ENCODE data around the gene GAMT.

The GAMT gene

GRCh38 chr19:1406774-1407527 is 5.6 kb upstream of the GAMT start:
- DNase-seq (ENCODE audit: extremely low spot score, insufficient read length, low read depth) (peak; percentile 94), FAIRE-seq (peak; percentile 95)

GRCh38 chr19:1402411-1403070 is 1.2 kb upstream of the GAMT start:
- no peak for FAIRE-seq
- no peak for DNase-seq (ENCODE audit: extremely low spot score, insufficient read length, low read depth)

- FAIRE-seq (no peak), DNase-seq (ENCODE audit: extremely low spot score, insufficient read length, low read depth) (no peak)
These were observed 511 bp upstream of the GAMT start for GRCh38 chr19:1401889-1402217.

- FAIRE-seq, result no peak
- DNase-seq (ENCODE audit: extremely low spot score, insufficient read length, low read depth), result no peak
These were observed 833 bp downstream of the GAMT start for GRCh38 chr19:1400281-1401137.

- no peak for FAIRE-seq
- no peak for DNase-seq (ENCODE audit: extremely low spot score, insufficient read length, low read depth)
These were observed 1.6 kb downstream of the GAMT start for GRCh38 chr19:1399745-1400144.

- FAIRE-seq (no peak), DNase-seq (ENCODE audit: extremely low spot score, insufficient read length, low read depth) (no peak)
These were observed 2.3 kb downstream of the GAMT start for GRCh38 chr19:1399079-1399478.

GRCh38 chr19:1397838-1398237 is 3.5 kb downstream of the GAMT start:
- no peak for DNase-seq (ENCODE audit: extremely low spot score, insufficient read length, low read depth)
- FAIRE-seq, result no peak

GRCh38 chr19:1396768-1397679 is 4.3 kb downstream of the GAMT start:
- FAIRE-seq, result no peak
- DNase-seq (ENCODE audit: extremely low spot score, insufficient read length, low read depth), result no peak

- DNase-seq (ENCODE audit: extremely low spot score, insufficient read length, low read depth) (no peak), FAIRE-seq (no peak)
These were observed 5.1 kb downstream of the GAMT start for GRCh38 chr19:1396019-1396767.

GRCh38 chr19:1395194-1396018 is 5.9 kb downstream of the GAMT start:
- no peak for FAIRE-seq

GRCh38 chr19:1394252-1395193 is 6.8 kb downstream of the GAMT start:
- DNase-seq (ENCODE audit: extremely low spot score, insufficient read length, low read depth), result no peak
- no peak for FAIRE-seq

More at GRCh38 chr19:1395194-1396018, 5.9 kb downstream of the GAMT start:
- no peak for DNase-seq (ENCODE audit: extremely low spot score, insufficient read length, low read depth)

- FAIRE-seq (no peak), DNase-seq (ENCODE audit: extremely low spot score, insufficient read length, low read depth) (no peak)
These were observed 7.5 kb downstream of the GAMT start for GRCh38 chr19:1393841-1394240.

- no peak for DNase-seq (ENCODE audit: extremely low spot score, insufficient read length, low read depth)
- no peak for FAIRE-seq
These were observed 8.3 kb downstream of the GAMT start for GRCh38 chr19:1392939-1393530.

GRCh38 chr19:1392407-1392806 is 8.9 kb downstream of the GAMT start:
- FAIRE-seq (no peak), DNase-seq (ENCODE audit: extremely low spot score, insufficient read length, low read depth) (no peak)

GRCh38 chr19:1390890-1391423 is 10.4 kb downstream of the GAMT start:
- DNase-seq (ENCODE audit: extremely low spot score, insufficient read length, low read depth), result no peak
- no peak for FAIRE-seq

GRCh38 chr19:1389033-1389940 is 12.1 kb downstream of the GAMT start:
- DNase-seq (ENCODE audit: extremely low spot score, insufficient read length, low read depth) (no peak), FAIRE-seq (no peak)
